ENCODE results near the gene SLC13A3. TPM values are rescaled to one million over a fixed set of nuclear protein-coding genes. Genes with fewer than 3 reads are reported as not detected.

The SLC13A3 gene
- total RNA-seq, 1 donor = 3.0 TPM

DNA sequence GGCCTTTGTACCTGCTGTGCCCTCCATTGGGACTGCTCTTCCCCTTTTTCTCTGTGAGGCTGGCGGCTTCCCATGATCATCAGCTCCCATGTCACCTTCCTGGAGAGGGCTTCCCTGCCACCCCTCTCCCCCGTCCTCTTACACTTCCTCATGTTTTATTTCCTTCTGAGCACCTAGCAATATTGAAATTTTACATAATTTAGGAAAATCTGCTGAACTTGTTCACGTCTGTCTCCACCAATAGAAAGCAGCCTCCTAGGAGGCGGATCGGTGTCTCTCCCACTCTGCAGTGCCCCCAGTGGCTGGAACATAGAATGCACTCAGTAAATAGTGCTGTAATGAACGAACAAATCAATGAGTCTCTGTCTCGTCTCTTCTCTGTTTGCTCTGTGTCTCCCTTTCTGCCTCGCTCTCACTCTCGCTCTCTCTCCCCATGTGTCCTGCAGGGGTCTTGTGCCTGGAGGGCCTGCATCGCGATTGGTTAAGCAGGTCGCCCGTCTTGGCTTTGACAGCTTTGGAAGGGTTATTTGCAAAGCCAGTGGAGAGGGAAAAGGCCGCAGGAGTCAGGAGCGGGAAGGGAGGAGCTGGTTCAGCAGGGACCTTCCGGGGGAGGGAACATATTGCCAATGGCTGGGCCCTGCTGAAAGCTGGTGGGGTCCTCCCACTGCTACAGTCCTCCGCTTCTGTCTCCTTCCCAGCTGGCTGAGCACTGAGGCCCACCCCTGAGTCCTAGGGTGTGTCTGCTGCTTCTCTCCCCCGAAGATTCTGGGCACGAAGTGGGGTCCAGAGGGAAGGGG is 88.7 kb downstream of the SLC13A3 start:
- H3K4me3 ChIP-seq (ENCODE audit: low read depth, low read length) = peak overlapping the region; percentile 44

DNA sequence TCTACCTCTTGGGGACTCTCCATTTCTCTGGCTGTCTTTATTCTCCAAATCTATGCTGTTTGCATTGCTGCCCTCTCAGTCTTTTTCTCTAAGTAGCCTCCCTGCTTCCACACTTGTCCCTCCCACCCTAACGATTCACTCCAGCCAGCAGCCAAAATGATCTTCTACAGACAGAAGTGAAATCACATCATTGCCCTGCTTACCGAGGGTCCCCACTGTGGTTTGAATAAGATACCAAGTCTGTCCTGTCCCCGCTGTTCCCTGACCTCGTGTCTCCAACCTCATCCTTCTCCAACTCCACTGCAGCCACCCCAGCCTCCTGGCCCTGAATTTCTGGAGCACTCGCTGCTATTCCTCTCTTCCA is 89.3 kb downstream of the SLC13A3 start:
- peak overlapping the region; percentile 44 for H3K4me3 ChIP-seq (ENCODE audit: low read depth, low read length)
- TF ChIP-seq, protein P1, sequence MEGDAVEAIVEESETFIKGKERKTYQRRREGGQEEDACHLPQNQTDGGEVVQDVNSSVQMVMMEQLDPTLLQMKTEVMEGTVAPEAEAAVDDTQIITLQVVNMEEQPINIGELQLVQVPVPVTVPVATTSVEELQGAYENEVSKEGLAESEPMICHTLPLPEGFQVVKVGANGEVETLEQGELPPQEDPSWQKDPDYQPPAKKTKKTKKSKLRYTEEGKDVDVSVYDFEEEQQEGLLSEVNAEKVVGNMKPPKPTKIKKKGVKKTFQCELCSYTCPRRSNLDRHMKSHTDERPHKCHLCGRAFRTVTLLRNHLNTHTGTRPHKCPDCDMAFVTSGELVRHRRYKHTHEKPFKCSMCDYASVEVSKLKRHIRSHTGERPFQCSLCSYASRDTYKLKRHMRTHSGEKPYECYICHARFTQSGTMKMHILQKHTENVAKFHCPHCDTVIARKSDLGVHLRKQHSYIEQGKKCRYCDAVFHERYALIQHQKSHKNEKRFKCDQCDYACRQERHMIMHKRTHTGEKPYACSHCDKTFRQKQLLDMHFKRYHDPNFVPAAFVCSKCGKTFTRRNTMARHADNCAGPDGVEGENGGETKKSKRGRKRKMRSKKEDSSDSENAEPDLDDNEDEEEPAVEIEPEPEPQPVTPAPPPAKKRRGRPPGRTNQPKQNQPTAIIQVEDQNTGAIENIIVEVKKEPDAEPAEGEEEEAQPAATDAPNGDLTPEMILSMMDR (IDR thresholded peaks at IDR 0.05; ENCODE audit: insufficient read depth, low read length) = no peak
- DNase-seq (ENCODE audit: low read depth) = no peak

More for the DNA sequence above, 88.7 kb downstream of the SLC13A3 start:
- TF ChIP-seq, protein P1 (IDR thresholded peaks at IDR 0.05; ENCODE audit: insufficient read depth, low read length) = peak; percentile 85
- peak; percentile 63 for DNase-seq (ENCODE audit: low read depth)

DNA sequence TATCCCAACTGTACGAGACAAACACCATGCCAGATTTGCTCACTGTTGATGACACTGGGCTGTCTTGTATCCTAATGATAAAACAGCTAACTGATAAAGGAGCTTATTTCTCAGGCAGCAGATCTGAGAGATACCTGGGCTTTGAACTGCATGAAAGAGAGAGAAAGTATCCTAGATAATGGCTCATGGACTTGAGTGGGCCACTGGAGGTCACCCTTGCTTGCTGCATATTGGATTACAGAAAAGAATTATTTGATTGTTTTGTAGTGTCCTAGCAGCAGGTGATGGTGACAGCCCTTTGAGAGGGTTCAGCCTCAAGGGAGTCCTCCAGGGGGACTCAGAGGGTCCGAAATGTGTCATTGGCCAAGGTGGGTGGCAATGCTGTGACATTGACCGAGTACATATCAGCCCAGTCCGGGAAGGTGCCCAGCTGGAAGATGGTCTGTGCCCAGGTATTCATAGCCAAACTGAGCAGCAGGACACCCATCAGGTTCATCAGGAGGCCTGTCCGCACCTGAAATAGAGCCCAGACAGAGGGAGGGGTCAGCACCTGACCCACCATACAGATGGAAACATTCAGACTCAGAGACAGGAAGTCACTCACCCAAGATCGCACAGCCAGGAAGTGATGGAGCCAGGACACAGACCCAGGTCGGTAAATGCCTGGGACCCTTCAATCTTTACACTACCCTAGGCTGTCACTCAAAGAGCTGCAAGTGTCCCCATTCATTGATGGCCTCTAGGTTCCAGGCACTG is 91.4 kb downstream of the SLC13A3 start:
- no peak overlapping the region for H3K4me3 ChIP-seq (ENCODE audit: low read depth, low read length)
- no peak for DNase-seq (ENCODE audit: low read depth)
- TF ChIP-seq, protein P1 (IDR thresholded peaks at IDR 0.05; ENCODE audit: insufficient read depth, low read length) = no peak

DNA sequence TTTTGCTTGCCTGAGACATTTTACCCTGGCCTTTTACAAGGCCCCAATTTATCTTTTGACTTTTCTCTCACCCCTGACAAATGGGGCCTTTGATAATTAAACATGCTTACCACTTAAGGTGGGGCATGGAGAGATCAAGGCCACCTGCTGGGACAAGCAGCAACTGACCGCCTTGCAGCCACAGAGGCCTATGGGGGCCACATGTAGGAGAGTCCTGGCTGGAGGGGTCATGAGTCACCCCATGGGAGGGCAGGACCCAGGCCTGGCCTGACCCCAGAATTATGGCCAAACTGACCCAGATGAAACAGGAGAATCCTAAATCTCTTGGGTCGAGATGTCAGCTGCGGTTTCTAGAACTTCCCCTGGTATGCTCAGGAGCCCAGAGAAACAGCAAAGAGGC is 92.3 kb downstream of the SLC13A3 start:
- TF ChIP-seq, protein P1 (IDR thresholded peaks at IDR 0.05; ENCODE audit: insufficient read depth, low read length) = no peak
- no peak overlapping the region for H3K4me3 ChIP-seq (ENCODE audit: low read depth, low read length)
- DNase-seq (ENCODE audit: low read depth) = no peak

DNA sequence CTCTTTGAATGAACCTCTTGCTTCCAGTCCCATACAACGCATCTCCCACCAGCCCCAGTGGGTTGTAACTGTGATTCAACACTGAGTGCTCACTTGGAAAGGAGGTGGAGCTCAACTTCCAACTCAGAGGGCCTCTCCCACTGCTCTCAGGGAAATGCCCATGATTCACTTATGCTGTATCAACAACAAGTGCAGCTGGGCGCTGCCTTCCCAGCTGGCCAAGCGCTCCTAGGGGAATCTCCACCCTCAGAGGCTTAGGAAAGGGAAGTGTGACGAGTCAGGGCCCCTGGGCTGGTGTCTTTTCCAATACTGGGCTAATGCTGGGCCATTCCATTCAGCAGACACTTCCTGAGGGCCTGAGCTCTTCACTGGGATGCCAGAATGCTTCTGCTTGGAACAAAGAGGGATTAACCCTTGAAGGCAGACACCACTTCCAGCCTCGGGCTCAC is 92.7 kb downstream of the SLC13A3 start:
- TF ChIP-seq, protein P1 (IDR thresholded peaks at IDR 0.05; ENCODE audit: insufficient read depth, low read length) = no peak
- no peak overlapping the region for H3K4me3 ChIP-seq (ENCODE audit: low read depth, low read length)
- DNase-seq (ENCODE audit: low read depth) = peak; percentile 84

DNA sequence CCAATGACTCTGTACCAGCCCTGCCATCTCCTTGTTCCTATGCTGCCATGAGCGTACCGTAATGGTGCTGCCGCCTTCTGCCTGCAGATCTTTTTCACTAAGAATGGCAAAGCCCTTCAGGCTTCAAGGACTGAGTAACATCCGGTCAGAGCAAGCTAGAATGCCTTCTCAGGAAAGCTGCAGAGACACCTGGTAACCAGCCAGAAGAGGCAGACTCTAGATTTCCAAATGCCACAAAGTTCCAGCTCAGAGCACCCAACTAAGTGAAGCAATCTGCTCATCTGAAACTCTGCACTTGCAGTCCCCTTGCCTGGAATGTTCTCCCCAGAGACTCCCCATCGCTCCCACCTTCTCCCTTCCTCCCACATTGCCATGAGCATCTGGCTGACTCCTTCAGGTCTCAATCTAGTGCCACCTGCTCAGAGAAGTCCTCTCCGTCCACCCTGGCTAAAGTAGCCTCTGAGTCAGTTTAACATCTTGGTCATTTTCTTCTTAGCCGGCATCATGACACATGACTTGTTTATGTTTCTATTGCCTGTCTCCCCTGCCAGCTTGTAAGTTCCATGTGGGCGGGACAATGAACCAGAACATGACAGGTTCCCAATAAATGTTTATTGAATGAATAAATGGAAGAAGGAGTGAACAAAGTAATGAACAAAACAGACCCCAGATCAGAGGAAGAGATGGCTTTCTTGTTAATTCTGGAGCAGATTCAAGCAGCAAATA is 93.9 kb downstream of the SLC13A3 start:
- DNase-seq (ENCODE audit: low read depth) = peak; percentile 70
- no peak overlapping the region for H3K4me3 ChIP-seq (ENCODE audit: low read depth, low read length)
- TF ChIP-seq, protein P1 (IDR thresholded peaks at IDR 0.05; ENCODE audit: insufficient read depth, low read length) = no peak
